GM21529 (cell line): ENCODE measurements around the gene GOLGA8B.
A peak's percentile ranks its signal among the peaks of the same experiment; 100 is the strongest.
"Not testable (repeated sequence)": the region's sequence is repeated elsewhere in the genome, so short reads cannot be mapped to it uniquely, and the experiment has no call there.

Experiments
- ATAC-seq: cut with Tn5 transposase; IDR thresholded peaks from one replicate; pipeline ENCODE4 v1.9.1; 2021; ENCODE audit not compliant: unreplicated experiment

The GOLGA8B gene

DNA sequence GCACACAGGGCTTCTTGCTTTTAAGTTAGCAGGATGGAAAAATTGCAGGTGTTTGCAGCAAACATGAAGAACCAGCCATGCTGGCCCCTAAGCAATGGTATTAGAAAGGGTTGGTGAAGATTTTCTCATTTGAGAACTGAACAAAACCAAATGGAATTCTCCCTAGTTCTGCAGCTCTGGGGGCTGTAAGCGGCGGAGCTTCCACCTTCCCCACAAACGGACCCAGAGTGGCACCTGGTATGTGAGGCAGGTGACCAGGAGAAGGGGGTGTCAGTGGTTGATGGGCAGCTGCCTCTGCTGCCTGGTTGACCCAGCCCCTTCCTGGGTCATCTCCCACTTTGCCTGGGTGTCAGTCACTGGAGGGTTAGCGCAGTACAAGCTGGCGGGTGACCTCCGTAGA is 22.6 kb downstream of the GOLGA8B start:
- ATAC-seq, result not testable (repeated sequence)

DNA sequence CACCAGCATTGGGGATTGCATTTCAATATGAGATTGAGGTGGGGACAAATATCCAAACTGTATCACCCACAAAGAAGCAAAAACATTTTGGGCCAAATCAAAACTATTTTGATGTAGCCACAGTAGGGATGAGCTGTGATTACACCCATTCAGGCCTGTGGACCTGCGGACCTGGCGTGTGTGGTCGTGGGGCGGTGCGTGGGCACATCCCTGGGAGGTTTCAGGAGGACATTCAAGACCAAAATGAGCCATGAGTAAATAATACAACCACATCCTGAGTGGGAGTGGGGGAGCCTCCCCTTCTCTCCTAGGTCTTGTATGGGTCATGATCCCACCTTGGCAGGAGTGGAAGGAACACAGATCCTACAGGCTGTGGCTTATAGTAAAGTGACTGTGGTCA is 23.7 kb downstream of the GOLGA8B start:
- ATAC-seq, result not testable (repeated sequence)

DNA sequence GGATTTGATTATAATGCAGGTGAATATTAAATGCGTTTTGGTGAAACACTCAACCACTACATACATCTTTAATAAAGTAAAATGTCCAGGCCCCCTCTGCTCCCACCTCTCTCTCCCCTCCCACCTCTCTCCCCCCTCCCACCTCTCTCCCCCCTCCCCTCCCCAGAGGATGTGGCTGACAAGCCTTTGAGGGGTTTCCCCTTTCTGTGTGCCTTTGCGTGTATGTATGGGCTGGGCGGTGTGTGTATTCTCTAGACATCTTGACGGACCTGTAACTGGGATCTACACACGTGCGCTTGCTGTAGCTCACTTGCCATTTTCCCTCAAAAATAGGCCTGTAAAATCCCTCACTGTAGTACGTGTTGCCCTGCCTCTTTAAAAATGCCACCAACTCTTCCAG is 28.3 kb downstream of the GOLGA8B start:
- not testable (repeated sequence) for ATAC-seq

DNA sequence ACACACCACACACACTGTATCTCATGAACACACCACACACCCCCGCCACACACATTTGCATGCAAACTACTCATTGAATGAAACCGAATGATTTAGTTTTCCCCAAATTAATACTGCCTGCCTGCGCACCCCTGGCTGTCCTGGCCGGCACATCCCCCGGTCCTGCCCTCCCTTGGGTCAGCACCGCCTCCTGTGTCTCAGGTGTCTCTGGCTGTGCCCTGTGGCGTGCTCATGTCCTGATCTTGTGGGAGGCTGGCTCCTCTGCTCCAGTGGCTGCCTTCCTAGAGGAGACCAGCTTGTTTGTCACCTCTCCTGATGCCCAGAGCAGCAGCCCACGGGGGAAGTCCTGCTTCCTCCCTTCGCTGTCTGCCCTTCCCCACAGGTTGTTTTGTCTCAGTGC is 28.7 kb downstream of the GOLGA8B start:
- not testable (repeated sequence) for ATAC-seq

DNA sequence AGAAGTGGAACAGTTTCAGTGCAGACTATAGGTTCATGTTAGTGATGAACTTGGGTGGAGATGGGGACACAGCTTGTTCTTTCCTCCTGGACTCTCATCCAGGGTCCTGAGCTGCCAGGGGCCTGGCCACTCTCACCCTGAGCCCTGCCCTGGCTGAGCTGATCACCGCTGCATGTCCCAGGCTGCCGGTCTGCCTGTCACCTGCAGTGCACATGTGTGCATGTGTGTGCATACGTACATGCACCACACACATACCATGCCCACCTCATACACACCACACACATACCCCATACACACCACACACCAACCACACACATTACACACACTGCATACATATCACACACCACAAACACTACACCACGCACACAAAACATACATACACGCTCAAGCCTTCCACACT is 29.3 kb downstream of the GOLGA8B start:
- not testable (repeated sequence) for ATAC-seq

DNA sequence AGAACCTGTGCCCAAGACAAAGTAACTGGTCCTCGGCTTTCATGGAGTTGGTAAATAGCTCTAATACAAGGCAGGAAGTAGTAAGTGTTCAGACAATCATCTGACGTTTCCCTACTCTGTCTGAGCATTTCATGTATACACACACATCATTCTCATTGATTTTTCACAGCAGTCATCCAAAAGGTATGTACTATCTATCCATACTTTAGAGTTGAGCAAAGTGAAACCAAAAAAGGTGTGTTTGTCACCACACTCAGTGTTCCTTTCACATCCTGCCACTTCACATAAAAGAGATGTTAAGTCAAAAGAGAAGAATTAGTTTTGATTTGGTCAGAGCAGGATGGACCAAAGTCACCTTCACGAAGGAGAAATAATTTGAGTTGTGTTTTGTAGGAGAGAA is 33.3 kb downstream of the GOLGA8B start:
- peak; percentile 49 for ATAC-seq

DNA sequence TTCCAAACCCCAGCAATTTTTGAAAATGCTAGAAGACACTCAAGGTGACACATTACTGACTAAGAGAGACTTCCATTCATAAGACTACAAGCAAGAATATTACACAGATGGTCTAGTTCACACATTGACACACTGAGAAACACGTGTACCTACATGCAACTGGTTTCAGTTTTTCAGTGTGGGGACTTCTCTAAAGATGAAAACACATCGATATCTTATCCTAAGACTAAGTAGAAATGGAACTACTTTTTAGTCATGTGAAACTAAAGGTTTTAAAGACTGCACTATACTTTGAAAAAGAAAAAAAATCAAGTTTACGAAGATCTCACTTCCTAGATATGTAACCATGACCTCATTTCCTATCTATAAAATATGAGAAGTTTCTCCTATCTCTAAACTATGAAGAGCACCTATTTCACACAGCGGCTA is 34.1 kb downstream of the GOLGA8B start:
- ATAC-seq, result not testable (repeated sequence)

DNA sequence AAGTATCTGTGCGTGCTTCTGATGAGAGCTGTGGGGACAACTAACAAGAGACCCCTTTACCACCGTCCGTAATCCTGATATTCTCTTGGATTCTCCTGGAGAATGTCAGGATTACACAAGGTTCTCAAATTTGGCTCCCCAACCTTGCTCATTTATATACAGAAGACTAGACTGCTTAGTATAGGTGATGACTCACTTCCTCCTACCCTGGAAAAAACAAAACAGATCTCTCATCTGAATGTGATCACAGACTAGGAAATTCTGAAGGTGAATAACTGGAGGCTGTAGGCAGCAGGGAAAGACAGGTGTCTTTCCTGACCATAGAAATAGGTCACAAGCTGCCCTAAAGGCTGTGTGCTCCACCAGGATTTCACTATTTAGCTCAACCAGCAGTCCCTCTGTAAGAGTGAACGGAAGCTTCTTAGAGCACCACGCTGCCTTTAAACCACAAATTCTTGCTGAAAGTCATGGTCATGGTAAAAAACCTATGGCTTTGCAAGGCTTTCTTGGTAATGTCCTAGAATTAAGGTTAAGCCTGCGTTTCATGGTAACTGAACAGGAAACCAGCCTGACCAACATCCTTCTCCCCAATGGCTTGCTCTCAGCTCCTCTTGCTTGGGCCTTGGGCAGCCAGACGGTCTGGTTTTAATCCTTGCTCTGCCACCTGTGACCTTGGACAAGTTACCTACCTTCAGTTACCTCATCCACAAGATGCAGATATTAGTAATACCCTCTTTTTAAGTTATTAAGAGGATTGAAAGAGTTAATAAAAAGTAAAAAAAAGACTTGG is 39.4 kb downstream of the GOLGA8B start:
- ATAC-seq, result not testable (repeated sequence)

DNA sequence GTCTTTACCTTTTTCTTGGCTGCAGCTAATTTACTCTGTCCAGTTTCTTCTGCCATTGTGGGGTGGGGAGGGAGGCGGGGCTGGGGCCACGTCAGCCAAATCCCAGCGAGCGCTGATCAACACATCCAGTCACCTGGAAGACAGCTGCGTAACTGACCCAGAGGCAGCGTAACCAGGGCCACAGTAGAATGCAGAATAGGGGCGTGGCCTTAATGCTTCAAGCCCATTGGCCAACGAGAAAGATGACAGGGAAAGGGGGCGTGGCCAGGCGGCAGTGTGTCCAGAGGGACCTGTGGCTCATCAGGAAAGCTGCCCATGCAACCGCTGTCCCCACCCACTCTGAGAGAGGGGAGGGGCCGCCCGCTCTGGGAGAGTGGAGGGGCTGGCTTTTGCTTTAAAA is 47.6 kb downstream of the GOLGA8B start:
- ATAC-seq, result not testable (repeated sequence)
